Esophagus muscularis mucosa (tissue), 4 donors: ENCODE data around the gene HRAS.

Experiments used
- CTCF ChIP-seq, 3 experiments: fragments of 200-600 bp in 2 of 3; fragments of 450-650 bp in 1 of 3; sonication (generic) in 2 of 3; IDR thresholded peaks; one replicate each; pipeline ENCODE4 v1.5.1; 2017 to 2019; ENCODE audit warnings: antibody characterized with exemption in 3 of 3, mild to moderate bottlenecking in 2 of 3, moderate library complexity in 1 of 3
- EP300 ChIP-seq: sonication (generic); formaldehyde crosslinking; IDR thresholded peaks from one replicate; pipeline ENCODE4 v1.6.1; 2017; ENCODE audit warnings: antibody characterized with exemption
- POLR2AphosphoS5 ChIP-seq, 2 donors: sonication (generic); formaldehyde crosslinking; IDR thresholded peaks; one replicate each; pipeline ENCODE4 v1.6.1; 2017; ENCODE audit warnings: antibody characterized with exemption in 2 of 2

GRCh38 chr11:497565-498296, 37.6 kb downstream of the HRAS start:
- TF ChIP-seq CTCF (IDR thresholded peaks at IDR 0.05) (no peak), POLR2AphosphoS5 (IDR thresholded peaks at IDR 0.05) (no peak), EP300 (no peak)
